Tibial artery (tissue), 4 donors: ENCODE results near the gene SLC9B1.

Experiments
- DNase-seq, 2 donors: peaks; one replicate each; pipeline ENCODE4 v3.0.0-alpha.2; 2019
- H3K27ac ChIP-seq, 2 donors: fragments of 200-600 bp; sonication (generic) in 1 of 2; 1 replicate in 1 of 2; 2 replicates in 1 of 2; pipeline ENCODE4 v1.5.1; 2018 to 2019; ENCODE audit warnings: mild to moderate bottlenecking in 1 of 2
- H3K27me3 ChIP-seq, 2 donors: fragments of 200-600 bp; sonication (generic) in 1 of 2; one replicate each; pipeline versions ENCODE4 v1.5.1 to v1.6.0; 2016 to 2019
- H3K36me3 ChIP-seq, 3 donors: fragments of 200-600 bp; sonication (generic) in 2 of 3; one replicate each; pipeline ENCODE4 v1.5.1; 2016 to 2019; ENCODE audit warnings: mild to moderate bottlenecking in 2 of 3
- H3K4me1 ChIP-seq, 4 donors: fragments of 200-600 bp; sonication (generic) in 2 of 4; 1 replicate in 3 of 4; 2 replicates in 1 of 4; pipeline ENCODE4 v1.5.1; 2016 to 2019
- H3K4me3 ChIP-seq, 2 donors: fragments of 200-600 bp; sonication (generic) in 1 of 2; 1 replicate in 1 of 2; 2 replicates in 1 of 2; pipeline ENCODE4 v1.5.1; 2018 to 2019; ENCODE audit warnings: mild to moderate bottlenecking in 2 of 2
- H3K9me3 ChIP-seq, 3 donors: fragments of 200-600 bp; sonication (generic) in 1 of 3; one replicate each; pipeline ENCODE4 v1.5.1; 2016 to 2019
- intact Hi-C: fragments of 100-400 bp; cut with DNase I; formaldehyde crosslinking; loops from one replicate; pipeline ENCODE4 v1.15.0; 2023; ENCODE audit warnings: low total_unique reads
- TF ChIP-seq, protein P1 (sequence below), 2 experiments: fragments of 200-600 bp in 1 of 2; fragments of 450-650 bp in 1 of 2; IDR thresholded peaks; one replicate each; pipeline ENCODE4 v1.5.1; 2017 to 2019; ENCODE audit warnings: antibody characterized with exemption in 2 of 2, mild to moderate bottlenecking in 1 of 2, moderate library complexity in 1 of 2

Gene SLC9B1

DNA sequence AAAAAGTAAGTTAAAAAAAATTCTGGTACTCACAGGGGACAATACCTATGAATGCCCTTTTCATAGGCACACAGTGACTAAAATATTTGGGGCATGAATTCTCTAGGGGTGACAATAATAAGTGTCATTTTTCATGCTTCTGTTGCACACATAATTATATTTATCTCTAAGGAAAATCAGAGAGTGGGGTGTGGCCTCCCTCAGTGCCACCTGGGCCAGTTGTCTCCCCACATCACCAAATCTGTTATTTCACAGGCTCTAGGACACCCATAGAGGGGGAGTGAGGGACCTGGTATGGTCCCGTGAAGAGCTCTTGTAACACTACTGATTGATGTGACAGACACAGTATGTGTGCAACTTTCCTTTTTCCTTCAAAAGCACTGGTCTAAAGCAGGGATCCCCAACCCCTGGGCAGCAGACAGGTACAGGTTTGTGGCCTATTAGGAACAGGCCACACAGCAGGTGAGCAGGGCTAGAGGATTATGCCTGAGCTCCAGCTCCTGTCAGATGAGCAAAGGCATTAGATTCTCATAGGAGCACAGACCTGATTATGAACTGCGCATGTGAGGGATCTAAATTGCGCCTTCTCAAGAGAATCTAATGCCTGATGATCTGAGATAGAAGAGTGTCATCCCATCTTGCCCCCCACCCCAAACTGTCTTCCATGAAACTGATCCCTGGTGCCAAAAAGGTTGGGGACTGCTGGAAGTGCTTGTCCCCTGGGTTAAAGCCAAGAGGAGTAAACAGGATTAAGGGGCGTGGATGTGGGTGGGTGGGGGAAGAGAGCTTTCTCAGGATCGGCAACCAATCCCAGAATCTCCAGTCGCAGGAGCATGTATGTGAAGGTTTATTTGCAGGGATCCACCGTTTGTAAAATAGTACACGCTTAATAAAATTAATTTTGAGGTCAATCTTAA, 856 bp downstream of the SLC9B1 start:
- H3K27me3 ChIP-seq: no peaks in the 10 kb centered on the region
- no peaks in the 10 kb centered on the region for H3K9me3 ChIP-seq
- intact Hi-C loops: loop anchor here (5.0 kb wide), 2 partner anchors 151 to 191 kb away; partner anchors contain the start of genes CISD2 and UBE2D3
- peak in 1 of 2 donors; percentile 67 for DNase-seq
- peak overlapping the region; percentile 86 to 92 for H3K27ac ChIP-seq
- TF ChIP-seq, protein P1, sequence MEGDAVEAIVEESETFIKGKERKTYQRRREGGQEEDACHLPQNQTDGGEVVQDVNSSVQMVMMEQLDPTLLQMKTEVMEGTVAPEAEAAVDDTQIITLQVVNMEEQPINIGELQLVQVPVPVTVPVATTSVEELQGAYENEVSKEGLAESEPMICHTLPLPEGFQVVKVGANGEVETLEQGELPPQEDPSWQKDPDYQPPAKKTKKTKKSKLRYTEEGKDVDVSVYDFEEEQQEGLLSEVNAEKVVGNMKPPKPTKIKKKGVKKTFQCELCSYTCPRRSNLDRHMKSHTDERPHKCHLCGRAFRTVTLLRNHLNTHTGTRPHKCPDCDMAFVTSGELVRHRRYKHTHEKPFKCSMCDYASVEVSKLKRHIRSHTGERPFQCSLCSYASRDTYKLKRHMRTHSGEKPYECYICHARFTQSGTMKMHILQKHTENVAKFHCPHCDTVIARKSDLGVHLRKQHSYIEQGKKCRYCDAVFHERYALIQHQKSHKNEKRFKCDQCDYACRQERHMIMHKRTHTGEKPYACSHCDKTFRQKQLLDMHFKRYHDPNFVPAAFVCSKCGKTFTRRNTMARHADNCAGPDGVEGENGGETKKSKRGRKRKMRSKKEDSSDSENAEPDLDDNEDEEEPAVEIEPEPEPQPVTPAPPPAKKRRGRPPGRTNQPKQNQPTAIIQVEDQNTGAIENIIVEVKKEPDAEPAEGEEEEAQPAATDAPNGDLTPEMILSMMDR (IDR thresholded peaks at IDR 0.05): no peak
- no peaks in the 10 kb centered on the region for H3K36me3 ChIP-seq
- H3K4me1 ChIP-seq: peaks cover 0 to 7% (median 3%) of the 10 kb centered on the region in 4 donors
- peak overlapping the region; percentile 54 to 55 for H3K4me3 ChIP-seq

DNA sequence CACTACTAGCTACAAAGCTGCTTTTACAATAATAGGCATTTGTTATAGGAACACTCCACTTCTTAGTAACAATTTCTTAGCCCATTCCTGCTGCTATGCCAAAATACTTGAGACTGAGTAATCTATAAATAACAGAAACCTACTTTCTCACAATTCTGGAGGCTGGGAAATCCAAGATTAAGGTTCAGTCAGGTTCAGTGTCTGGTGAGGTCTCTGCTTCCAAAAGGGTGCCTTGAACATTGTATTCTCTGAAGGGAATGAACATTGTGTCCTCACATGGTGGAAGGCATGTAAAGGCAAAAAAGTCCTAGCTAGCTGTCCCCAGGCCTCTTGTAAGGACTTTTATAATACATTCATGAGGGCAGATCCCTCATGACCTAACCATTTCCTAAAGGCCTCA, 7.0 kb downstream of the SLC9B1 start:
- no peak for DNase-seq
- Histone ChIP-seq H3K4me3 (no peak overlapping the region), H3K27ac (peak overlapping the region; percentile 22 to 58), H3K4me1 (peaks cover 0 to 16% (median 10%) of the 10 kb centered on the region in 4 donors), H3K36me3 (no peaks in the 10 kb centered on the region), H3K9me3 (no peaks in the 10 kb centered on the region), H3K27me3 (no peaks in the 10 kb centered on the region)
- intact Hi-C loops: no loop called here
- TF ChIP-seq, protein P1 (IDR thresholded peaks at IDR 0.05): no peak

DNA sequence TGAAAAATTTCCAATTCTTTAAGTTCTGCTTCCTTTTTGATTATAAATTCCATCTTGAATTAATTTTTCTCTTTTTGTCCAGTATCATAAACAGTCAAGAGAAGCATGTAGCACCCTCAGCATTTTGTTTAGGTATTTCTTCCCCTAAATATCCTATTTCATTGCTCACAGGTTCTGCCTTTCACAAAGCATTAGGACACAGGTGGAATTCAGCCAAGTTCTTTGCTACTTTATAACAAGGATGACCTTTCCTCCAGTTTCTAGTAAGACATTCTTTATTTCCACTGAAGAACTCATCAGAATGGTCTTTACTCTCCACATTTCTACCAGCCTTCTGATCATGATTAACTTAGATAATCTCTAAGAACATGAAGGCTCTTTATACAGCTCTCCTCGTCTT, 7.4 kb downstream of the SLC9B1 start:
- Histone ChIP-seq H3K4me3 (no peak overlapping the region), H3K27ac (peak overlapping the region; percentile 43 to 58), H3K4me1 (peaks cover 0 to 16% (median 10%) of the 10 kb centered on the region in 4 donors), H3K27me3 (no peaks in the 10 kb centered on the region), H3K9me3 (no peaks in the 10 kb centered on the region), H3K36me3 (no peaks in the 10 kb centered on the region)
- DNase-seq: no peak
- TF ChIP-seq, protein P1 (IDR thresholded peaks at IDR 0.05): no peak
- intact Hi-C loops: no loop called here

DNA sequence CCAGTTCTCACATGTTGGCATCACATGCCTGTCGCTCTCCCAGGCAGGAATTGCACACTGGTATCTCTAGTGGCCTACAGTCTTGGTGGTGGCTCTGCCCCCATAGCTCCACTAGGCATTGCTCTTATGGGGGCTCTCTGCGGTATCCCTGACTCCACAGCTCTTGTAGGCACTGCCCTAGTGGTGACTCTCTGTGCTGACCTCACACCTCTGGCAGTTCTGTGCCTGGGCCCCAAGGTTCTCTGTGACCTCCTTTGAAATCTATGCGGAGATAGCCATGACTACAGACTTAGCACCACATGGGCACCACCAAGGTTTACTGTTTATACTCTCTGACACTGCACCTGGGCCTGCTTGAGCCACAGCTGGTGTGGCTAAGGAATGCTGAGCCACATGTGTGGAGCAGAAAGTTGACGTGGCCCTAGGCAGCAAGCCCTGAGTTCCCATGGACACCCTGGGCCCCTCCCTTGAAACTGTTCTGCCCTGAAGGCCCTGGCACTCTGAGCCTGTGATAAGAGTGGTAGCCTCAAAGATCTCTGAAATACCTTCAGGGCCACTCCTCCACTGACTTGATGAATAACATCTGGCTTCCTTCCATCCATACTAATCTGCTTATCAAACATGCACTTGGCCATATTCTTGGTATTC, 8.0 kb downstream of the SLC9B1 start:
- Histone ChIP-seq H3K4me3 (no peak overlapping the region), H3K9me3 (no peaks in the 10 kb centered on the region), H3K27me3 (no peaks in the 10 kb centered on the region), H3K4me1 (peaks cover 0 to 16% (median 10%) of the 10 kb centered on the region in 4 donors), H3K27ac (peak overlapping the region; percentile 43 to 58), H3K36me3 (no peaks in the 10 kb centered on the region)
- TF ChIP-seq, protein P1 (IDR thresholded peaks at IDR 0.05): no peak
- no peak for DNase-seq
- intact Hi-C loops: no loop called here

DNA sequence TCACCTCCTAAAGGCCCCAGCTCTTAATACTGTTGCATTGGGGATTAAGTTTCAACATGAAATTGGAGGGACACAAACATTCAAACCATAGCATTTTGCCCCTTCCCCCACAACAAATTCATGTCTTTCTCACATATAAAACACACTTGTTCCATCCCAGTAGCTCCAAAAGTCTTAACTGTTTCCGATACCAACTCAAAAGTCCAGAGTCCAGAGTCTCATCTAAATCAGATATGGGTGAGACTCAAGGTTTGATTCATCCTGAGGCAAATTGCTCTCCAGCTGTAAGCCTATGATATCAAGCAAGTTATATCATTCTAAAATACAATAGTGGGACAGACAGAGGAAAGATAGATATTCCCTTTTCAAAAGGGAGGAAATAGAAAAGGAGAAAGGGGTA, 8.7 kb downstream of the SLC9B1 start:
- DNase-seq: no peak
- Histone ChIP-seq H3K9me3 (no peaks in the 10 kb centered on the region), H3K4me1 (peaks cover 0 to 16% (median 10%) of the 10 kb centered on the region in 4 donors), H3K27me3 (no peaks in the 10 kb centered on the region), H3K4me3 (no peak overlapping the region), H3K36me3 (no peaks in the 10 kb centered on the region), H3K27ac (no peak overlapping the region)
- TF ChIP-seq, protein P1 (IDR thresholded peaks at IDR 0.05): no peak
- intact Hi-C loops: no loop called here
